PC-3 (cell line): ENCODE data around the gene FKBP7. TPM values are rescaled to one million over a fixed set of nuclear protein-coding genes. Genes with fewer than 3 reads are reported as not detected.
"Not testable (repeated sequence)": the region's sequence is repeated elsewhere in the genome, so short reads cannot be mapped to it uniquely, and the experiment has no call there.

Source experiments
- ATAC-seq: fragments of 200-7000 bp; cut with Tn5 transposase; 2 replicates; pipeline ENCODE4 v1.9.1; 2020; ENCODE audit warnings: mild to moderate bottlenecking, moderate library complexity
- BruUV-seq: library from RNA; stranded (reverse); fragments of 400-500 nt; replicated peaks from 2 replicates; lab custom pipeline; 2021; lab: Mats Ljungman, UMichigan
- CTCF ChIA-PET: fragments of 300-600 bp; sonication (Branson Sonifier 250); formaldehyde crosslinking; loops from one replicate; lab custom pipeline; 2022; ENCODE audit warnings: antibody characterized with exemption; lab: Charles Lee
- POLR2A ChIA-PET: fragments of 300-600 bp; sonication (Branson Sonifier 250); formaldehyde crosslinking; loops from one replicate; lab custom pipeline; 2022; ENCODE audit warnings: antibody characterized with exemption; ENCODE audit not compliant: unreplicated experiment; lab: Charles Lee
- DNase-seq: peaks from one replicate; pipeline ENCODE4 v3.0.0-alpha.2; 2015
- H2AFZ ChIP-seq: fragments of 300-600 bp; sonication (generic); 2 replicates; pipeline ENCODE4 v1.6.0; 2016; ENCODE audit warnings: antibody characterized with exemption, low read length
- H3F3A ChIP-seq: fragments of 300-600 bp; sonication (generic); one replicate; pipeline ENCODE4 v1.6.0; 2017; ENCODE audit warnings: antibody characterized with exemption, low read length, control low read depth, mild to moderate bottlenecking; ENCODE audit not compliant: unreplicated experiment
- H3K27ac ChIP-seq: fragments of 300-600 bp; sonication (generic); 2 replicates; pipeline ENCODE4 v1.5.1; 2016; ENCODE audit warnings: mild to moderate bottlenecking, low read length
- H3K27me3 ChIP-seq: fragments of 300-600 bp; sonication (generic); 2 replicates; pipeline ENCODE4 v1.6.1; 2016; ENCODE audit warnings: low read length, mixed read lengths
- H3K36me3 ChIP-seq: fragments of 300-600 bp; sonication (generic); 2 replicates; pipeline ENCODE4 v1.6.1; 2016; ENCODE audit warnings: low read depth, mixed run types, low read length, mixed read lengths
- H3K4me1 ChIP-seq: fragments of 300-600 bp; sonication (generic); 2 replicates; pipeline ENCODE4 v1.5.1; 2016; ENCODE audit warnings: low read length; ENCODE audit not compliant: insufficient read depth
- H3K4me2 ChIP-seq: fragments of 300-600 bp; sonication (generic); 2 replicates; pipeline ENCODE4 v1.6.0; 2016; ENCODE audit warnings: low read length
- H3K4me3 ChIP-seq: fragments of 300-600 bp; sonication (generic); 2 replicates; pipeline ENCODE4 v1.5.1; 2016; ENCODE audit warnings: mild to moderate bottlenecking, low read length, mixed read lengths
- H3K79me2 ChIP-seq: fragments of 300-600 bp; sonication (generic); 2 replicates; pipeline ENCODE4 v1.6.1; 2017; ENCODE audit warnings: low read length, mixed read lengths
- H3K9ac ChIP-seq: fragments of 300-600 bp; sonication (generic); 2 replicates; pipeline ENCODE4 v1.6.0; 2016; ENCODE audit warnings: mild to moderate bottlenecking, low read length
- H3K9me2 ChIP-seq: fragments of 300-600 bp; sonication (generic); replicated peaks from 2 replicates; pipeline ENCODE4 v1.6.1; 2016; ENCODE audit warnings: mixed run types, low read length, mixed read lengths
- H3K9me3 ChIP-seq: fragments of 300-600 bp; sonication (generic); 2 replicates; pipeline ENCODE4 v1.6.1; 2016; ENCODE audit warnings: low read length, mixed read lengths
- H4K20me1 ChIP-seq: fragments of 300-600 bp; sonication (generic); 2 replicates; pipeline ENCODE4 v1.6.1; 2016; ENCODE audit warnings: low read length, mixed read lengths
- CTCF ChIP-seq: fragments of 300-600 bp; sonication (generic); conservative IDR thresholded peaks from 2 replicates; pipeline ENCODE4 v1.5.1; 2017; ENCODE audit warnings: antibody characterized with exemption, low read depth, mild to moderate bottlenecking, low read length
- EZH2 ChIP-seq: fragments of 300-600 bp; sonication (generic); IDR thresholded peaks from one replicate; pipeline ENCODE4 v1.6.1; 2017; ENCODE audit warnings: antibody characterized with exemption, mild to moderate bottlenecking, low read length; ENCODE audit not compliant: unreplicated experiment
- EZH2phosphoT487 ChIP-seq: fragments of 300-600 bp; sonication (generic); IDR thresholded peaks from 2 replicates; pipeline ENCODE4 v1.6.1; 2018; ENCODE audit warnings: mild to moderate bottlenecking, antibody characterized with exemption, low read length, borderline replicate concordance
- intact Hi-C: fragments of 100-400 bp; cut with micrococcal nuclease; formaldehyde crosslinking; loops from 2 replicates; pipeline ENCODE4 v1.9.0; 2023
- total RNA-seq: library from RNA; depleted of rRNA; stranded (reverse); fragments of >200 nt; gene quantifications from 2 replicates; pipeline ENCODE4 v1.2.3, GENCODE V29; 2014

FKBP7 gene
- total RNA-seq, 1 experiment from 2014 or later, result 4.2 TPM

GRCh38 chr2:178473373-178473772, 5.0 kb downstream of the FKBP7 start:
- TF ChIP-seq EZH2phosphoT487 (no peak), EZH2 (no peak), CTCF (no peak)
- no peak overlapping the region for H3K27ac ChIP-seq
- H3K4me2 ChIP-seq, result no peak overlapping the region
- H3K36me3 ChIP-seq, result no peaks in the 10 kb centered on the region
- no peak overlapping the region for H2AFZ ChIP-seq
- H3K9me3 ChIP-seq, result no peaks in the 10 kb centered on the region
- 0 out of 2 replicates have a peak, but pooled peaks cover 3% of the 10 kb centered on the region for H3K79me2 ChIP-seq
- DNase-seq (no peak), ATAC-seq (no peak)
- no peak overlapping the region for H3K9ac ChIP-seq
- no peaks in the 10 kb centered on the region for H3K27me3 ChIP-seq
- intact Hi-C loops, result loop anchor here (10.0 kb wide), 1 partner anchor 291 kb away; no protein-coding TSS in a partner anchor
- POLR2A ChIA-PET, result no interaction called here
- H3F3A ChIP-seq, result no peaks in the 10 kb centered on the region
- no peak overlapping the region for H3K4me3 ChIP-seq
- no peaks in the 10 kb centered on the region for H3K9me2 ChIP-seq
- CTCF ChIA-PET, result no interaction called here
- BruUV-seq, result no TSS peak
- H4K20me1 ChIP-seq, result no peaks in the 10 kb centered on the region
- H3K4me1 ChIP-seq, result peaks cover 4% of the 10 kb centered on the region; the same call in 1 of the 2 replicates

- H3K9ac ChIP-seq, H3K36me3 ChIP-seq, BruUV-seq, H4K20me1 ChIP-seq, H3K4me1 ChIP-seq, ATAC-seq, H3K9me2 ChIP-seq, H3K4me2 ChIP-seq, H3K9me3 ChIP-seq, POLR2A ChIA-PET, H3K4me3 ChIP-seq, H3F3A ChIP-seq, H2AFZ ChIP-seq, H3K27me3 ChIP-seq, DNase-seq, H3K27ac ChIP-seq, H3K79me2 ChIP-seq: not testable (repeated sequence)
- CTCF ChIA-PET, result interaction anchor here (0.7 kb wide), 1 partner anchor 325 kb away, joined by 6 read pairs; no protein-coding TSS in a partner anchor
- intact Hi-C loops, result loop anchor here (10.0 kb wide), 1 partner anchor 293 kb away; no protein-coding TSS in a partner anchor
Measured at GRCh38 chr2:178471313-178471712, 7.1 kb downstream of the FKBP7 start.

- no peaks in the 10 kb centered on the region for H3K79me2 ChIP-seq
- no peaks in the 10 kb centered on the region for H3K9me2 ChIP-seq
- no peak for ATAC-seq
- no peaks in the 10 kb centered on the region for H4K20me1 ChIP-seq
- intact Hi-C loops, result no loop called here
- no peak for TF ChIP-seq CTCF
- no peak for TF ChIP-seq EZH2phosphoT487
- no peak for TF ChIP-seq EZH2
- ChIA-PET CTCF (no interaction called here), POLR2A (interaction anchor here (0.5 to 0.9 kb wide), 2 partner anchors 18 to 160 kb away, joined by 5 read pairs; partner anchors contain the start of genes PJVK and PRKRA)
- no peaks in the 10 kb centered on the region for H3K9me3 ChIP-seq
- DNase-seq, result no peak
- no peak overlapping the region for H3K4me2 ChIP-seq
- no peaks in the 10 kb centered on the region for H3F3A ChIP-seq
- H3K27ac ChIP-seq, result no peak overlapping the region
- no peak overlapping the region for H3K9ac ChIP-seq
- no peaks in the 10 kb centered on the region for H3K36me3 ChIP-seq
- H2AFZ ChIP-seq, result no peak overlapping the region
- no peaks in the 10 kb centered on the region for H3K4me1 ChIP-seq
- H3K27me3 ChIP-seq, result no peaks in the 10 kb centered on the region
- H3K4me3 ChIP-seq, result no peak overlapping the region
- no TSS peak for BruUV-seq
Measured at GRCh38 chr2:178469219-178469849, 9.1 kb downstream of the FKBP7 start.
